Activated CD4-positive, CD25-positive, alpha-beta regulatory T cell treated with anti-CD3 and anti-CD28 coated beads, Interleukin-2, amount 50 U/mL, for 24 hours (primary cell): ENCODE data around the gene PAF1.
A peak's percentile ranks its signal among the peaks of the same experiment; 100 is the strongest.

Experiments used
- ATAC-seq, 2 donors: fragments of 150-1000 bp; cut with Tn5 transposase; one replicate each; pipeline ENCODE4 v1.10.0; 2021; ENCODE audit warnings: mild to moderate bottlenecking in 1 of 2, moderate library complexity in 1 of 2

The PAF1 gene

DNA sequence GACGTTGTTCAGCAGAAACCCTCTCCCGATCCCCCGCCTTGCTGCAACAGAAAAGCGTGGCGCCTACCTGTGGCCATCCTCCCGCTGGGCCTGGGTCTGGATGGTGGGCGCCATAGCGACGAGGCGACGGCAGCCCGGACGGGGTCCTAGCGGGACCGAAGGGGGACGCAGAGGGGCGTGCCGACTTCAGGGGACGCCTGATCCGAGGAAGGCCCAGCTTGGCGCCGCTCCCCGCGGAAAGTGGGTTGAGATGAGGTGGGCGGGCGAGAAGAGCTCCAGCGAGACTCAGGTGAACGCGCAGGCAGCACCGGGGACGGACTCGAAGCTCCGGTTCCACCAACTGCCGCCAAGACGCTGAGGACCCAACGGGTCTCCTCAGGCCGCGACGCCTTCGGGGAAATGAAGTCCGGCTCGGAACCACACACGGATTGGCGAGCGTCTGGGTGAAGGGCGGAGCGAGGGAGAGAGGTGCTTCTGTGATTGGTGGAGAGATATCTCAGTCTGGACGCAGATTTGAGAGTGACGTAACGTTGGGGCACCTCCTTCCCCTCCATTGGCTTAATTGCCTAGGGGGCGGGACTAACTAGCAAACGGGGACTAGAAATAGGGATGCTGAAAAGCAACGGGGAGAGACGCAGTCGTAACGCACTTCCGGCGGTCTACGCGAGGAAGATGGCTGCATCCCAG, at the start of gene PAF1, which contains the start of gene MED29:
TSS of gene PAF1 (minus strand) at position 356 of the 687 bp plus-strand sequence. CDS start at position 114, 242 bp downstream.
TSS of gene MED29 (plus strand) at position 628 of the 687 bp plus-strand sequence. CDS start at position 673, 45 bp downstream.
- peak; percentile 95 to 96 for ATAC-seq

DNA sequence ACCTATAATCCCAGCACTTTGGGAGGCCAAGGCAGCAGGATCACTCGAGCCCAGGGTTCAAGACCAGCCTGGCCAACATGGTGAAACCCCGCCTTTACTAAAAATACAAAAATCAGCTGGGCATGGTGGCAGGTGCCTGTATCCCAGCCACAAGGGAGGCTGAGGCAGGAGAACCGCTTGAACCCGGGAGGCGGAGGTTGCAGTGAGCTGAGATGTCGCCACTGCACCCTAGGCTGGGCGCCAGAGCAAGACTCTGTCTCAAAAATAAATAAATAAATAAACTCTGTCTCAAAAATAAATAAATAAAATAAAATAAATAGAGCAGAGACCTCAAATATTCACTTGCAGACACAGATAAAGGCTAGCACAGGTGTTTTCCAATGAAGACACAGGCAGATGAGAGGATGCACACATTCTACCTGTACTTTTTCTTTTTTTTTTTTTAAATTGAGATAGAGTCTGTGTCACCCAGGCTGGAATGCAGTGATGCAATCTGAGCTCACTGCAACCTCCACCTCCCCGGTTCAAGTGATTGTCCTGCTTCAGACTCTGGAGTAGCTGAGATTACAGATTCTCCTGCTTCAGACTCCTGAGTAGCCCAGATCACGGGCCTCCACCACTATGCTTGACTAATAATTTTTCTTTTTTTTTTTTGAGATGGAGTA, 47.5 kb upstream of the PAF1 start:
- no peak for ATAC-seq

- no peak for ATAC-seq
Measured at GRCh38 chr19:39436350-39436716, 45.4 kb upstream of the PAF1 start.

DNA sequence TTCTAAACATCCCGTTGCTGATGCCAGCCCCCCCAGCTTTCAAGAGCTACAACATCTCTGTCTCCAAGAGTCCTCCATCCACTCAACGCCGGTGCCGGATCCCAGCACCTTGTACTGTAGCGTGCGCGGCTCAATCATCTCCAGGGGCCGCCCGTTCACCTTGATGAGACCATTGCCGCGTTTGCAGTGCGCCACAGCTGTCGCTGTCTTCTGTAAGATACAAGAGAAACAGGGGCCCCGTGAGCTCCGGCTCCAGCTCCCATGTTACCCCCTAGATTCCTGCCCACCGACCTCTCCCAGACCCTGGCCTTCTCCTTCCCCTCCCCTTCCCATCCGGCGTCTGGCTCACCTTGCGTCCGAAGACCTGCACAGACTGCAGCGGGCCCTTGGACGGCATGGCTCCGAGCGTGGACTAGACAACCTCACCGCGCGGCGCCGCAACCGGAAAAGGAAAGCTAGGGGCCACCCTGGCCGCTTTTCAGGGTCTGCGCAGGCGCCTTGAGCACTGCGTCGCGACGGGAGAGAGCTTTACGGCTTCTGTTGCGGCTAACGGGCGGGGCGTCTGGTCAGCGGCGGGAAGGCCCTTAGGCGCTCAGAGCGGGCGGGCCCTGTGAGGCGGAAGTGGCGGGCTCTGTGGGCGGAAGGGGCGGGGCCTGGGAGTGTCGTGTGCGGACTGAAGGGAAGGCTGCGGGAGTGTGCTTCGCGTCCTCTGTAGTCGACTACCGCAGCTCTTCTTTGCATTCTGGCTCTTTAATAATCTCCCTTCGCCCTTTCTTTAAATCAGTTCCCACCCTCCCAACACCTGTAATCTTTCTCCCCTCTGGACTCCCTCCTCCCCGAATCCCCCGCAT, 44.8 kb upstream of the PAF1 start, which contains the start of gene RPS16:
TSS of gene RPS16 (minus strand) at position 451 of the 851 bp plus-strand sequence. CDS start at position 397, 54 bp downstream.
- ATAC-seq = peak; percentile 91 to 92

DNA sequence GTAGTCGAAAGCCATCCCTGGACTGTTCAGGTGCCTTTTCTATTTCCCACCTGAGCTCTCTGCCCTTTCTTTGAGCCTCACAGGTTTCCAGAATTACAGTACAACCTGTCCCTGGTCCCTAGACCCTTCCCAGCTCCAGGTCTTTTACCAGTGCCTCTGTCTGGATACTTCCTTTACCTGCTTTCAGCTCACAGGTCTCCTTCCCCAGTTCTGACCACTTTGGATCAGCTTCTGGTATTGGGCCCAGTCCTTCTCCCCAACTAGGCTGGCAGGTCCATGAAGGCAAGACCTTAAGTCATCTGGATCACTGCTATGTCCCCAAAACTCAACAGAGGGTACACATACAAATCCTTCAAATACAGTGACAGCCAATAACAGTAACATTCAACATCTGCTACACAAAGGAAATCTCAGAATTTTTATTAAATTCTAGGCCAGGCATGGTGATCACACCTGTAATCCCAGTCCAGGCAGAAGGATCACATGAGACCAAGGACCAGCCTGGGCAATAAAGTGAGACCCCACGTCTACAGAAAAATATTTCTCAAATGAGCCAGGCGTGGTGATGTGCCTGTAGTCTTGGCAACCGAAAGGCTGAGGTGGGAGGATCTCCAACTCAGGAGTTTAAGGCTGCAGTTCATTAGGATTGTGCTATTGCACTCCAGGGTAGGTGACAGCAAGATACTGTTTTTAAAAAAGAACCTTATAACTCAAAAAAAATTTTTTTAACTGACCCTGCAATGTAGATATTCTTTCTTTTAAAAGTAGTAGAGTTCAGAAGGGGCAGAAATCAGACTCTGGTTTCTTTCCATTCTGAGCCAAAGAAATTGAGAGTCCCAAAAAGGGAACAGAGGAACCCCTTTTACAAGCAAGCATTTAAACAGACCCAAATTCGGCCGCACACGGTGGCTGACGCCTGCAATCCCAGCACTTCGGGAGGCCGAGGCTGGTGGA, 43.5 kb upstream of the PAF1 start:
- no peak for ATAC-seq

GRCh38 chr19:39433480-39434079, 42.7 kb upstream of the PAF1 start:
- ATAC-seq = no peak

DNA sequence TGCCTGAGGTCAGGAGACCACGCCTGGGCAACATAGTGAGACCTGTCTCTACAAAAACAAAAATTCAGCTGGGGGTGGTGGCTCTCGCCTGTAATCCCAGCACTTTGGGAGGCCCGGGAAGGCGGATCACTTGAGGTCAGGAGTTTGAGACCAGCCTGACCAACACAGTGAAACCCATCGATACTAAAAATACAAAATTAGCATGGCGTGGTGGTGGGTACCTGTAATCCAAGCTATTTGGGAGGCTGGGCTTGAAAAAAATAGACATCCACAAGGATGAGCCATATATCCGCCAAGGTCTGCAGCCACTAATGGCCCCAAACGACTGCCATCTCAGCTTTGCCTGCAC, 41.7 kb upstream of the PAF1 start:
- no peak for ATAC-seq

DNA sequence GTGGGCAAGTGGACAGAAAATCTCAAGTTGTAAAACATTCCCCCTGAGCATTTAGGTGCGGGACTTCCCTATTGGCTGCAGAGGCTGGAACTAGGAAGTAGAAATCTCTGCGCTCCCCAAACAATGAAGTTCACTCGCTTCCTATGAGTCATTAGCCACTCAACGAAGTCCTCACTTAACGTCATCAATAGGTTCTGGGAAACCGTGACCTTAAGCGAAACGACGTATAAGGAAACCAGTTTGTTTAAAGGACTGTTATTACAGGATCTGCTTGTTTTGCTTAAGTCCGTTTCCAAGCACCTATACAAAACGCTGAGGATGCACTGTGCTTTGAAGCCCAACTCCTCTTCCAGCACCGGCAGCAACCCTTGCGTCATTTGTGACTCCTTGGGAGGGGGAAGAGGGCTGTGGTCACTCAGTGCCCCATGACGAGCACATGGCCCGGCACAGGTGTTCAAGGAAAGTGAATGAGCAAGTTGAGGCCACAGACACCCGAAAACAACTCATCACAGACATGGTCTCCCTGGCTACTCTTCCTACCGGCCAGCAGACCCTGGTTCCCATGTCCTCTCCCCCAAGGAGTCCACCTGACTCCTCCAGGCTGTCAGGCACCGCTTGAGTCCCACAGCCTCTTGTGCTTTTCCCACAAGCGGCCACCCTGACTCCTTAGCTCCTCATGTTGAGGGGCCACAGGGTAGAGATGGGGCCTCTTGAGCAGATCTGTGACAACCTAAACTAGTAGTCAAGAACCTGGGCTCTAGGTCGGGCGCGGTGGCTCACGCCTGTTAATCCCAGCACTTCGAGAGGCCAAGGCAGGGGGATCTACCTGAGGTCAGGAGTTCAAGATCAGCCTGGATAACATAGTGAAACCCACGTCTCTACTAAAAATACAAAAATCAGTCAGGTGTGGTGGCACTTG, 40.0 kb upstream of the PAF1 start:
- peak; percentile 74 to 82 for ATAC-seq

- no peak for ATAC-seq
Measured at GRCh38 chr19:39428283-39429112, 37.6 kb upstream of the PAF1 start.

DNA sequence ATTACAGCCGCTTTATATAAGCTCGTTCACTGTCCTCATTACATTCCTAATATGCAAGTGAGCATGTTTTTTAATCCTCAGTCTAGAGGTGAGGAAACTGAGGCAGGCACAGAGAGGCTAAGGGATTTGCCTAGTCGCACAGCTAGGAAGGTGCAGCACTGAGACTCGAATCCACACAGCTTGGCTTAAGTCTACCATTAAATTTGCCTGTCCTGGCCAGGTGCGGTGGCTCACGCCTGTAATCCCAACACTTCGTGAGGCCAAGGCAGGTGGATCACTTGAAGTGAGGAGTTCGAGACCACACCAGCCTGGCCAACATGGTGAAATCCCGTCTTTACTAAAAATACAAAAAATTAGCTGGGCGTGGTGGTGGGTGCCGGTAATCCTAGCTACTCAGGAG, 36.8 kb upstream of the PAF1 start:
- ATAC-seq = no peak

DNA sequence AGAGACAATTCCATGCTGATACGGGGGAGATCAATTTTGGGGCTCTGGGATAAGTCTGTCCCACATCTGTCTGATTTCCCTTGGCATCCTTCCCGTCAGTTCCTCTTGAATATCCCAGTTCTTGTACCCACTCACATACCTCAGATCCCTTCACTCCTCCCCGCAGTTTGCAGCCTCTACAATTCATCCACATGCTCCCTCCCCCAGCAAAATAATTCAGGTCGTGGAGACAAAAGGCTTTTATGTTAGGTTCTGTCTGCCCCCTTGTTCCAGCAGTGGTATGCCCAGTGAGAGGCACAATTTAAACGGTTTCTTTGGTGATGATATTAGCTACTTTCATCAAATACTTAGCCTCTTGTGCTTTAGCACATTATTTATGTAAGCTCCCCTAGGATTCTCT, 35.3 kb upstream of the PAF1 start:
- ATAC-seq = no peak

DNA sequence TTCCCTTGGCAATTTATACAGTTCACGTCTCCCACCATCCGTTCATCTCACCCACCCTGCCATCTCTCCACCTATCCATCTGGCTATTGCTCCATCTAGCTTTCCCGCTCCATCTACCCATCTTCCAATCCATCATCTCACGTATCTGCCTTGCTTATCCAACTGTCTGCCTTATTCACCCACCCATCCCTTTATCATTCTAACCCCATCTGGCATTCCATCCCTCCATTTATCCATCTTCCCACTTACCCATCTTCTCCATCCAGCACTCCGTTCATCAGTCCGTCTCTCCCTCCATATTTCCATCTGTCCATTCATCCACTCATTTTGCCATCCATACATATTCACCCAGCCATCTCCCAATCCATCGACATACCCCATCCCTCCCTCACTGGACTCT, 34.8 kb upstream of the PAF1 start:
- no peak for ATAC-seq

DNA sequence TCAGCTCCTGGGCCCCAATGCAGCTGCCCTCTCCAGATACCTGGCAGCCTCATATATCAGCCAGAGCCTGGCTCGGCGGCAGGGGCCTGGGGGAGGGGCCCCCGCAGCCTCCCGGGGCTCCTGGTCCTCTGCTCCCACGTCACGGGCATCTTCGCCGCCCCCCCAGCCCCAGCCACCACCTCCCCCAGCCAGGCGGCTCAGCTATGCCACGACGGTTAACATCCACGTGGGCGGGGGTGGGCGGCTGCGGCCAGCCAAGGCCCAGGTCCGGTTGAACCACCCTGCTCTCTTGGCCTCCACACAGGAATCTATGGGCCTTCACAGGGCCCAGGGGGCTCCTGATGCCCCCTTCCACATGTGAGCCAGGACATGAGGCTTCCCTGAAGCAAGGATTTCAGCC, 34.0 kb upstream of the PAF1 start:
- ATAC-seq = no peak

- no peak for ATAC-seq
Measured at GRCh38 chr19:39423258-39424086, 32.6 kb upstream of the PAF1 start.

- ATAC-seq = no peak
Measured at GRCh38 chr19:39422020-39422419, 31.1 kb upstream of the PAF1 start.

DNA sequence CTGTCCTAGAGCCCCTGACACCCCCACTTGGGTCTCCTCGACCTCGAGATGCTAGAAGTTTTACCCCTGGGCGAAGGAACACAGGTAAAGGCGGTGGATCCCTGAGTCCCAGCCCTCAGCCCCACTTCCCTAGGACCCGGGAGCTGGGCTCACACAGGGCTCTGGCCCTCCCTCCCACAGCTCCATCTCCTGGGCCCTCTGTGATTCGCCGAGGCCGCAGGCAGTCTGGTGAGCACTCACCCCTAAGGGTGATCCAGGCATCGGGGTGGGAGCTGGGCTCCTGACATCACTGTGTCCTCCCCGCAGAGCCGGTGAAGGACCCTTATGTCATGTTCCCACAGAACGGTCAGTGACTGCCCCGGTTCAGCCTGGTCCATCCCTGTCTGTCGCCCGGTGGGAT, 29.9 kb upstream of the PAF1 start:
- ATAC-seq = no peak

GRCh38 chr19:39419003-39419402, 28.1 kb upstream of the PAF1 start:
- no peak for ATAC-seq

DNA sequence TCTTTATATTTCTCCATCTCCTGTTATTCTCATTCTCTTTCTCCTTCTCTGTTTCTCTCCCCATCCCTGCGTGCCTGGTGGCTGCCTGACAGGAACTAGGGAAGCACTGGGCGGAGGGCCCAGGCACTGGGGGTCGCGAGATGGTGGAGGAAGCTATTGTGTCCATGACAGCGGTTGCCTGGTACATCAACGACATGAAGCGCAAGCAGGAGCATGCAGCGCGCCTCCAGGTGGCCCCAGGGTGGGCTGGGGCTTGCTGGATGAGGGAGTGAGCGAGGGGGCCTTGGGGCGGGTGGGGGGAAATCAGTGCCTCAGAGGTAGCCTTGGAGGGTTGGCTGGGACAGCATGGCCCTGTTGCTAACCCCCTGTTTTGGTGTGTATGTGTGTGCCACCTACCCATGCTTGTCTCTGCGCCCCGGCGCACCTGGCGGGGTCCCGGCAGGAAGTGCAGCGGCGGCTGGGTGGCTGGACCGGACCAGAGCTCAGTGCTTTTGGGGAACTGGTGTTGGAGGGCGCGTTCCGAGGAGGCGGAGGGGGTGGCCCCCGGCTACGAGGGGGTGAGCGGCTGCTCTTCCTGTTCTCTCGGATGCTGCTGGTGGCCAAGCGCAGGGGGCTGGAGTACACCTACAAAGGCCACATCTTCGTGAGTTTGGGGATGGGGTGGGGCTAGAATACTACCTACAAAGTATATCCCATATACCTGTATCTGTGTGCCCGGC, 26.7 kb upstream of the PAF1 start:
- no peak for ATAC-seq
